LNCaP clone FGC (cell line): ENCODE measurements around the gene KIAA1549.

Experiments
- DNase-seq: peaks from one replicate; pipeline ENCODE4 v3.0.0-alpha.2; 2011; ENCODE audit warnings: low read depth
- H3K4me3 ChIP-seq: 2 replicates; pipeline ENCODE4 v1.5.1; 2011; ENCODE audit warnings: mild to moderate bottlenecking, low read depth, low read length, control low read depth
- CTCF ChIP-seq: IDR thresholded peaks from 2 replicates; pipeline ENCODE4 v1.5.1; 2012; ENCODE audit warnings: mild to moderate bottlenecking; ENCODE audit not compliant: control insufficient read depth, insufficient read depth; ENCODE audit errors: extremely low read depth

KIAA1549 gene

GRCh38 chr7:138957217-138957616 lies 24.0 kb downstream of the KIAA1549 start:
- no peak for DNase-seq
- TF ChIP-seq CTCF: no peak
- H3K4me3 ChIP-seq: no peak overlapping the region

- no peak overlapping the region for H3K4me3 ChIP-seq
- no peak for DNase-seq
- no peak for TF ChIP-seq CTCF
These were observed 26.4 kb downstream of the KIAA1549 start for GRCh38 chr7:138954545-138955475.

- TF ChIP-seq CTCF: no peak
These were observed 28.4 kb downstream of the KIAA1549 start for GRCh38 chr7:138952791-138953190.

GRCh38 chr7:138951953-138952352 lies 29.2 kb downstream of the KIAA1549 start:
- TF ChIP-seq CTCF: no peak
- no peak for DNase-seq

More at GRCh38 chr7:138952791-138953190, 28.4 kb downstream of the KIAA1549 start:
- no peak overlapping the region for H3K4me3 ChIP-seq
- DNase-seq: no peak

GRCh38 chr7:138949421-138950088 lies 31.6 kb downstream of the KIAA1549 start:
- no peak for DNase-seq
- no peak for TF ChIP-seq CTCF
- no peak overlapping the region for H3K4me3 ChIP-seq

More at GRCh38 chr7:138951953-138952352, 29.2 kb downstream of the KIAA1549 start:
- H3K4me3 ChIP-seq: no peak overlapping the region

GRCh38 chr7:138948403-138948802 lies 32.8 kb downstream of the KIAA1549 start:
- TF ChIP-seq CTCF: no peak
- H3K4me3 ChIP-seq: no peak overlapping the region
- DNase-seq: no peak
